H1 (cell line): Measurements from ENCODE around the gene CCDC9B. TPM values are rescaled to one million over a fixed set of nuclear protein-coding genes. Genes with fewer than 3 reads are reported as not detected.

Source experiments
- KDM4A ChIP-seq: IDR thresholded peaks from one replicate; pipeline ENCODE4 v1.7.1; 2012; ENCODE audit warnings: low read depth, mild to moderate bottlenecking, moderate library complexity, low read length, inconsistent platforms; ENCODE audit not compliant: severe bottlenecking
- RNF2 ChIP-seq: fragments of 200-900, 300-1000 bp; sonication (generic); IDR thresholded peaks from 2 replicates; pipeline ENCODE4 v1.7.1; 2016; ENCODE audit warnings: borderline replicate concordance, low read depth, mild to moderate bottlenecking, antibody characterized with exemption, low read length; ENCODE audit not compliant: poor library complexity, severe bottlenecking; ENCODE audit errors: missing control alignments
- polyA plus RNA-seq, 7 experiments: library from polyadenylated mRNA; depleted of rRNA in 3 of 7; stranded (reverse) in 5 of 7; unstranded in 2 of 7; fragments of >200 nt in 5 of 7; fragments of 200-250 nt in 2 of 7; gene quantifications; 1 replicate in 5 of 7; 2 replicates in 1 of 7; 4 replicates in 1 of 7; pipeline versions ENCODE4 v1.2.1 to v1.2.3, GENCODE V29; 2011 to 2013; ENCODE audit warnings: missing spikeins in 2 of 7, mixed read lengths in 2 of 7
- total RNA-seq: library from RNA; stranded (reverse); fragmentation: NEBNext Ultra II Directional; extraction: Animal tissue kit (Norgen Biotek cat#: 25700); gene quantifications from 2 replicates; pipeline ENCODE4 v1.2.1, GENCODE V29; 2021

The CCDC9B gene
- total and polyA plus RNA-seq, 2 of the 8 experiments (the other 6 are each of a cell fraction or from before 2014, with no cell fraction given) = 0.45 to 0.78 TPM

GRCh38 chr15:40342416-40343320, 1.9 kb upstream of the CCDC9B start (continued):
- TF ChIP-seq RNF2 = no peak
- no peak for TF ChIP-seq KDM4A
